Activated naive CD8-positive, alpha-beta T cell treated with anti-CD3 and anti-CD28 coated beads for 36 hours (primary cell): Measurements from ENCODE around the gene UBE2D3. TPM values are rescaled to one million over a fixed set of nuclear protein-coding genes. Genes with fewer than 3 reads are reported as not detected.

Experiments used
- DNase-seq: peaks from one replicate; pipeline ENCODE4 v3.0.0; 2021
- H3K27ac Mint-ChIP-seq: one replicate; pipeline ENCODE4 v1.8.0; 2022; ENCODE audit warnings: mild to moderate bottlenecking, moderate library complexity, mixed read lengths
- H3K27me3 Mint-ChIP-seq: one replicate; pipeline ENCODE4 v1.8.0; 2022; ENCODE audit warnings: mild to moderate bottlenecking, mixed read lengths
- H3K36me3 Mint-ChIP-seq: one replicate; pipeline ENCODE4 v1.8.0; 2021; ENCODE audit warnings: mild to moderate bottlenecking, mixed read lengths
- H3K4me1 Mint-ChIP-seq: one replicate; pipeline ENCODE4 v1.8.0; 2021; ENCODE audit warnings: mixed read lengths
- H3K4me3 Mint-ChIP-seq: one replicate; pipeline ENCODE4 v1.8.0; 2022; ENCODE audit warnings: mild to moderate bottlenecking, moderate library complexity, mixed read lengths
- H3K9me3 Mint-ChIP-seq: one replicate; pipeline ENCODE4 v1.8.0; 2022; ENCODE audit warnings: mixed read lengths
- total RNA-seq, 2 experiments: library from RNA; stranded (reverse); gene quantifications; one replicate each; pipeline ENCODE4 v1.2.3, GENCODE V29; 2021

UBE2D3 gene
- total RNA-seq, 2 experiments from 2014 or later = 477 to 516 TPM

DNA sequence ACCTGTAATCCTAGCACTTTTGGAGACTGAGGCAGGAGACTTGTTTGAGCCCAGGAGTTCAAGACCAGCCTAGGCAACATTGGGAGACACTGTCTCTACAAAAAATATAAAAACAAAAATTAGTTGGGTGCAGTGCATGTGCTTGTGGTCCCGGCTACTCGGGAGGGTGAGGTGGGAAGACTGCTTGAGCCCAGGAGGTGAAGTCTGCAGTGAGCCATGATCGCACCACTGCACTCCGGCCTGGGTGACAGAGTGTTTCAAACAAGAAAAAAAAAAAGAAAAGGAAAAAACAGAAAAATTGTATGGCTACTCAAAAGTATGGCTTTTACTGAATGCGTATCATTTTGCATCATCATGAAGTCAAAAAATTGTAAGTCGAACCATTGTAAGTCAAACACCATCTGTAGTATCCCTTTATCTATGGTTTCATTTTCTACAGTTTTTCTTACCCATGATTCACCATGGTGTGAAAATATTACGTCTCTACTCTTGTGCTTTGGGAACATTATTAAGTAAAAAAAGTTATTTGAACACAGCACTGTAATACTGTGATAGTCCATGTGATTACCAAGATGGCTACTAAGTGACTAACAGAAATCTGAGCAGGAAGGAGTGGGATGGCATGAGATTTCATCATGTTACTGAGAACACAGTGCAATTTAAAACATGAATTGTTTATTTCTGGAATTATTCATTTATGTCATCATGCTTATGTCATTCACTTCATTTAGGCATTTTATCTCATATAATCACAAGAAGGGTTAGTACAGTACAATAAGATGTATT, 40.1 kb downstream of the UBE2D3 start:
- no peak overlapping the region for H3K4me3 Mint-ChIP-seq
- H3K27ac Mint-ChIP-seq = peak overlapping the region; percentile 66
- peaks cover 12% of the 10 kb centered on the region for H3K36me3 Mint-ChIP-seq
- peaks cover 26% of the 10 kb centered on the region for H3K4me1 Mint-ChIP-seq
- H3K9me3 Mint-ChIP-seq = peaks cover 12% of the 10 kb centered on the region
- H3K27me3 Mint-ChIP-seq = no peaks in the 10 kb centered on the region
- no peak for DNase-seq

GRCh38 chr4:102786279-102786678, 41.1 kb downstream of the UBE2D3 start:
- DNase-seq = no peak
- peaks cover 3% of the 10 kb centered on the region for H3K36me3 Mint-ChIP-seq
- H3K9me3 Mint-ChIP-seq = peaks cover 9% of the 10 kb centered on the region
- H3K27ac Mint-ChIP-seq = peak overlapping the region; percentile 8
- no peak overlapping the region for H3K4me3 Mint-ChIP-seq
- no peaks in the 10 kb centered on the region for H3K27me3 Mint-ChIP-seq
- peaks cover 18% of the 10 kb centered on the region for H3K4me1 Mint-ChIP-seq

- H3K4me1 Mint-ChIP-seq = peaks cover 3% of the 10 kb centered on the region
- no peaks in the 10 kb centered on the region for H3K27me3 Mint-ChIP-seq
- H3K9me3 Mint-ChIP-seq = peaks cover 3% of the 10 kb centered on the region
- no peak overlapping the region for H3K27ac Mint-ChIP-seq
- no peaks in the 10 kb centered on the region for H3K36me3 Mint-ChIP-seq
- H3K4me3 Mint-ChIP-seq = no peak overlapping the region
- no peak for DNase-seq
Measured at GRCh38 chr4:102783006-102783405, 44.3 kb downstream of the UBE2D3 start.

GRCh38 chr4:102781570-102781969, 45.8 kb downstream of the UBE2D3 start:
- Mint-ChIP-seq H3K27me3 (no peaks in the 10 kb centered on the region), H3K4me3 (no peak overlapping the region), H3K9me3 (no peaks in the 10 kb centered on the region), H3K27ac (no peak overlapping the region), H3K4me1 (no peaks in the 10 kb centered on the region), H3K36me3 (no peaks in the 10 kb centered on the region)
- no peak for DNase-seq

DNA sequence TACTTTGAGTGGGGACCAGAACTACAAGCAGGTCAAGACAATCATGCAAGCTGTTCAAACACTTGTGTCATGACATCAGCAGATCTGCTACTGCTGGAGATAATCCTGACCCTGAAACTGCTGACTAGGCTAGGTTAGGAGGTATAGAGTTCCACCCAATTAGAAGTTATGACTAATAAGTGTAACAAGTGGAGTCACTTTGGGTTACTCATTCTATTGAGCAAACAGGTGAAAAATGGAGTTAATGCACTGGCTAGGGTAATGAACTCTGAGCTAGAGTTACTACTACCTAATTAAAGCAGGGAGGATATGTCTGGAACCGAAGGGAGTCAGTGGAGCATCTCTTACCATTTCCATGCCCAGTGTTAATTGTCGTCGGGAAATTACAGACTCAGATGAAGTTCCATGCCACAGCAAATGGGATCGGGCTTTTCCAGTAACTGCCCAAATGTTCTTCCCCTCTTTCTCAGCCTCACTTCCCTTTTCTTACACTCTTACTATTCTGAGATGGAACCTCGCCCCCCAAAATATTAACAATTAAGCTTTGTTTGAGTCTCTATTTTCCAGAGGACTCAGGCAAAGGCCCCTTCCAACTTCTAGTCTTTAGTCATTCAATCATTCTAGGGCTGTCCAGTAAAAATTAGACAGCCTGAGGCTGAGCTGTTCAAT, 46.7 kb downstream of the UBE2D3 start:
- no peak for DNase-seq
- H3K9me3 Mint-ChIP-seq = no peaks in the 10 kb centered on the region

GRCh38 chr4:102779204-102779603, 48.1 kb downstream of the UBE2D3 start:
- H3K4me1 Mint-ChIP-seq = no peaks in the 10 kb centered on the region
- no peaks in the 10 kb centered on the region for H3K9me3 Mint-ChIP-seq
- no peaks in the 10 kb centered on the region for H3K27me3 Mint-ChIP-seq
- H3K4me3 Mint-ChIP-seq = no peak overlapping the region
- no peaks in the 10 kb centered on the region for H3K36me3 Mint-ChIP-seq
- no peak overlapping the region for H3K27ac Mint-ChIP-seq
- DNase-seq = no peak

More for the DNA sequence above, 46.7 kb downstream of the UBE2D3 start:
- no peaks in the 10 kb centered on the region for H3K27me3 Mint-ChIP-seq
- H3K27ac Mint-ChIP-seq = no peak overlapping the region
- H3K36me3 Mint-ChIP-seq = no peaks in the 10 kb centered on the region
- H3K4me3 Mint-ChIP-seq = no peak overlapping the region
- no peaks in the 10 kb centered on the region for H3K4me1 Mint-ChIP-seq

DNA sequence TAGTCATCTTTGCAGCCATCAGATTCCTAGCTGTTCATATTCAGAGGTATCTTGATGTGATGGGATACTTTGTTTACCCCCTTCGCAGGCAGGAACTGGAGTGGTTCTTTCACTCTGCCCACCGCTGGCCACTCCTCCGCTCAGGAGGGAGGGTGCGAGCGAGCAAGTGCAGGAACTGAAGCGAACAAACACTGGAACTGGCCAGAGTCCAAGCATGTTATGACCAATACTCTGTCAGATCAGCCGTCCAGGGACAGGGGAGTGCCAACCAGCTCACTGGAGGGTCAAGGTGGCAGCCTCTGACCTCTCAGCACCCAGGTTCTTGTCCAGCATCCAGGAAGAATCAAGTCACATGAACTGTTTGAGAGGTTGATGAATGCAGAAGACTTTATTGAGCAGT, 48.6 kb downstream of the UBE2D3 start:
- H3K4me1 Mint-ChIP-seq = no peaks in the 10 kb centered on the region
- no peak overlapping the region for H3K4me3 Mint-ChIP-seq
- H3K27ac Mint-ChIP-seq = no peak overlapping the region
- H3K36me3 Mint-ChIP-seq = no peaks in the 10 kb centered on the region
- DNase-seq = no peak
- no peaks in the 10 kb centered on the region for H3K27me3 Mint-ChIP-seq
- no peaks in the 10 kb centered on the region for H3K9me3 Mint-ChIP-seq

- Mint-ChIP-seq H3K4me1 (no peaks in the 10 kb centered on the region), H3K27me3 (no peaks in the 10 kb centered on the region), H3K27ac (no peak overlapping the region), H3K9me3 (no peaks in the 10 kb centered on the region), H3K4me3 (no peak overlapping the region), H3K36me3 (no peaks in the 10 kb centered on the region)
- DNase-seq = no peak
Measured at GRCh38 chr4:102775805-102776204, 51.5 kb downstream of the UBE2D3 start.

DNA sequence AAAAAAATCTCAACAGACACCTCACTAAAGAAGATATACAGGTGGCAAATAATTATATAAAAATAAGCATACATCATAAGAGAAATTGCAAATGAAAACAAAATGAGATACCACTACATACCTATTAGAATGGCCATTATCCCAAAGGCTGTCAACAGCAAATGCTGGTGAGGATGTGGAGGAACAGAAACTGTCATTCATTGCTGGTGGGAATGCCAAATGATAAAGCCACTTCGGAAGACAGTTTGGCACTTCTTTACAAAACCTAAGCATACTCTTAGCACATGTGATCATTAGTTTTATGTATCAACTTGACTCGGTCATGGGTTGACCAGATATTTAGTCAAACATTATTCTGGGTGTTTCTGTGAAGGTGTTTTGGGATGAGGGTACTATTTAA, 53.1 kb downstream of the UBE2D3 start:
- H3K27me3 Mint-ChIP-seq = no peaks in the 10 kb centered on the region
- H3K4me3 Mint-ChIP-seq = no peak overlapping the region
- no peak for DNase-seq
- no peak overlapping the region for H3K27ac Mint-ChIP-seq
- H3K36me3 Mint-ChIP-seq = no peaks in the 10 kb centered on the region
- no peaks in the 10 kb centered on the region for H3K9me3 Mint-ChIP-seq
- no peaks in the 10 kb centered on the region for H3K4me1 Mint-ChIP-seq

DNA sequence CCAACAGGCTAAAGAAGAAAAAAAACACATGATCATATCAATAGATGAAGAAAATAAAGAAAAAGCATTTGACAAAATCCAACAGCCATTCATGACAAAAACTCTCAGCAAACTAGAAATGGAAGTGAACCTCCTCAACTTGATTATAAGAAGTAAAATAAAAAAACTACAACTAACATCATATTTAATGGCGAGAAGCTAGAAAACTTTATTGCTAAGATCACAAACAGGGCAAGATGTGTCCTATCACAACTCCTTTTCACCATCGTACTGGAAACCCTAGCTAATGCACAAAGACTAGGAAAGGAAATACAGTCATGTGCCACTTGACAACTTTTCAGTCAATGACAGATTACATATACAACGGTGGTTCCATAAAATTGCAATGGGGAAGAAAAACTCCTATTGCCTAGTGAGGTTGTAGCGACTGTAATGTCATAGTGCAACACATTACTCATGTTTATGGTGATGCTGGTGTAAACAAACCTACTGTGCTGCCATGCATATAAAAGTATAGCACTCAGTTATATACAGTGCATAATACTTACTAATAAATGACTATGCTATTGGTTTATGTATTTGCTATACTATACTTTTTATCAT, 54.5 kb downstream of the UBE2D3 start:
- H3K36me3 Mint-ChIP-seq = no peaks in the 10 kb centered on the region
- H3K27me3 Mint-ChIP-seq = no peaks in the 10 kb centered on the region
- no peak overlapping the region for H3K4me3 Mint-ChIP-seq
- H3K9me3 Mint-ChIP-seq = no peaks in the 10 kb centered on the region
- H3K27ac Mint-ChIP-seq = no peak overlapping the region
- H3K4me1 Mint-ChIP-seq = no peaks in the 10 kb centered on the region
- no peak for DNase-seq

GRCh38 chr4:102764901-102765300, 62.5 kb downstream of the UBE2D3 start:
- peaks cover 2% of the 10 kb centered on the region for H3K36me3 Mint-ChIP-seq
- no peaks in the 10 kb centered on the region for H3K9me3 Mint-ChIP-seq
- no peak overlapping the region for H3K4me3 Mint-ChIP-seq
- DNase-seq = no peak
- peaks cover 3% of the 10 kb centered on the region for H3K27me3 Mint-ChIP-seq
- peaks cover 9% of the 10 kb centered on the region for H3K4me1 Mint-ChIP-seq
- H3K27ac Mint-ChIP-seq = no peak overlapping the region

- Mint-ChIP-seq H3K27me3 (peaks cover 3% of the 10 kb centered on the region), H3K4me1 (peaks cover 27% of the 10 kb centered on the region), H3K4me3 (peak overlapping the region; percentile 94), H3K27ac (no peak overlapping the region), H3K36me3 (peaks cover 16% of the 10 kb centered on the region), H3K9me3 (no peaks in the 10 kb centered on the region)
- no peak for DNase-seq
Measured at GRCh38 chr4:102761906-102762305, 65.4 kb downstream of the UBE2D3 start.

DNA sequence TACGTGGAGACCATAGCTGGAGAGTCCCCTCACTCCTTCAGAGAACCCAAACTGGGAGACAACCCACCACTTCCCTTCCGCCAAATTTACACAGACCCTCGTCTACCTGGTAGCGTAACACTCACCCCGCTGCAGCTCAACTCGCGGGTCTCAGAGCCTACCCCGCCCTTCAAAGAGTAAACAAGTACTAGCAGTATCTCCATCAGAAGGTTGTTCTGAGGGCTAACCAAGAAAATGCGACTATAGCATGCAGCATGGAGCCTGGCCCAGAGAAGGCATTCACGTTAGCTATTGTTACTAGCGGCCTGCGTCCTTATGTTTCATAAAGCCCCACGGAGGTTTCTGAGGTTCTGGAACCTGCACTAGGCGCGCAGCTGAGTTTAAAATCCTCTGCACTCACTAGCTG, 66.1 kb downstream of the UBE2D3 start:
- Mint-ChIP-seq H3K27ac (no peak overlapping the region), H3K4me3 (peak overlapping the region; percentile 94), H3K4me1 (peaks cover 27% of the 10 kb centered on the region), H3K27me3 (peaks cover 3% of the 10 kb centered on the region), H3K36me3 (peaks cover 19% of the 10 kb centered on the region), H3K9me3 (no peaks in the 10 kb centered on the region)
- DNase-seq = no peak

DNA sequence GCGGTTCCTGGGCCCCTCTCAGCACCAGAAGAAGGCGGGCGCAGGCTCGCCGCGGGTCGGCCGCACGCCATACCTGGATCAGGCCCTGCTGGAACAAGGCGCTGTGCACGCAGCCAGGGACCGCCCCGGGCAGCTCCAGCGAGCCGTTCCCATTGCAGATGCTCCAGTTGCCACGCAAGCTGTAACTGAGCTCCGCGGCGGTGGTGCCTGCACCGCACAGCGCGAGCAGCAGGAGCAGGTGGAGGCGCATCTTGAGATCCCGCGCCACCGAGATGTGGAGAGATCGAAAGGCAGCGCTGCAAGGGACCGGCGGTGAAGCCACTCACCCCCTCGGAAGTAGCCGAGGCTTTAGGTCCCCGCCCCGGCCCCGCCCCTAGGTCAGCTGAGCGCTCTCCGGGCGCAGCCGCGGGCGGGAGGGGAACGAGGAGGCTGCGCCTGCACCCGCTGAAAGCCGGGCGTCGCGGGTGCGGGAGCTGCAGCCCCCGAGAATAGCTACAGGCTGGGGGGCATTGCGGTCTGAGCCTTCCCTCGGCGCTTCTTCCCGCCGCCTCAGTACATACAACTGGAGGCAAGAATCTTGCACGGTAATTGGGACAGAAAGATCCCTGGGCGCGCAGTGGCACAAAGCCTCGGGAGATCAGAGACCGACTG, 66.6 kb downstream of the UBE2D3 start, which contains the start of gene MANBA:
Gene MANBA (minus strand): TSS at position 324 of the 651 bp plus-strand sequence. CDS start 74 bp downstream, at position 250.
- H3K4me3 Mint-ChIP-seq = peak within 1 kb of the TSS; percentile 94
- H3K4me1 Mint-ChIP-seq = peaks cover 27% of the 10 kb centered on the region
- H3K36me3 Mint-ChIP-seq = peaks cover 24% of the 10 kb centered on the region
- H3K27me3 Mint-ChIP-seq = peaks cover 3% of the 10 kb centered on the region
- no peaks in the 10 kb centered on the region for H3K9me3 Mint-ChIP-seq
- DNase-seq = peak; percentile 85
- peak within 1 kb of the TSS; percentile 89 for H3K27ac Mint-ChIP-seq
